SK-N-MC (cell line): ENCODE measurements around the gene TPM4.

Source experiments
- EZH2 ChIP-seq: fragments of 200-600 bp; sonication (generic); IDR thresholded peaks from one replicate; pipeline ENCODE4 v1.6.1; 2017; ENCODE audit warnings: antibody characterized with exemption
- FOXP2 ChIP-seq: optimal IDR thresholded peaks from 2 replicates; pipeline ENCODE3; 2011; ENCODE audit warnings: mild to moderate bottlenecking, moderate library complexity; ENCODE audit not compliant: insufficient read depth; ENCODE audit errors: extremely low read length, control extremely low read depth
- POLR2AphosphoS5 ChIP-seq: IDR thresholded peaks from 2 replicates; pipeline ENCODE4 v1.6.1; 2012; ENCODE audit warnings: mild to moderate bottlenecking, low read depth, low read length, borderline replicate concordance

GRCh38 chr19:16034958-16035560, 41.2 kb upstream of the TPM4 start:
- TF ChIP-seq POLR2AphosphoS5 (no peak), EZH2 (no peak), FOXP2 (no peak)
